HG02943 (cell line): ENCODE measurements around the gene IPO5.

ENCODE experiments used
- ATAC-seq: cut with Tn5 transposase; IDR thresholded peaks from one replicate; pipeline ENCODE4 v1.9.1; 2021; ENCODE audit warnings: mild to moderate bottlenecking, low read depth, moderate library complexity; ENCODE audit not compliant: unreplicated experiment

Gene IPO5

GRCh38 chr13:98054301-98054700, 100.8 kb downstream of the IPO5 start:
- no peak for ATAC-seq

DNA sequence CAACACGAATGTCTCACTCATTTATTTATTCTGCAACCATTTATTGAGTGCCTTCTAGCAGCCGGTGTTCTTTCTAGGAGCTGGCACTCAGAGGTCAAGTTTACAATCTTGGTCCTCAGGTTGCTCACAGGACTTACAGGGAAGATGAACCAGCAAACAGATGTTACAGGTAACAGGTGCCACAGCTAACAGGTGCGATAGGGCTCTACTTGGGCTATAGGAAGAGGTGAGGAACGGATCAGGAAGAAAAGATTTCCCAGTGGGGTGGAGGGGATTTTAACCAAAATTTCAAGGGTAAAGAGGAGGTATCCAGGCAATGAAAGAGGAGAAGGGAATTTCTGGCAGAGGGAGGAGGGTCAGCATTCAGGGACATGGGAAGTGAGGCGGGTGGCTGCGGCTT, 102.1 kb downstream of the IPO5 start:
- ATAC-seq = no peak

GRCh38 chr13:98056839-98057410, 103.5 kb downstream of the IPO5 start:
- no peak for ATAC-seq

- ATAC-seq = no peak
Measured at GRCh38 chr13:98059276-98059675, 105.8 kb downstream of the IPO5 start.

- no peak for ATAC-seq
Measured at GRCh38 chr13:98060282-98060681, 106.8 kb downstream of the IPO5 start.

GRCh38 chr13:98065468-98065867, 112.0 kb downstream of the IPO5 start:
- ATAC-seq = no peak

GRCh38 chr13:98066636-98067035, 113.2 kb downstream of the IPO5 start:
- ATAC-seq = no peak

DNA sequence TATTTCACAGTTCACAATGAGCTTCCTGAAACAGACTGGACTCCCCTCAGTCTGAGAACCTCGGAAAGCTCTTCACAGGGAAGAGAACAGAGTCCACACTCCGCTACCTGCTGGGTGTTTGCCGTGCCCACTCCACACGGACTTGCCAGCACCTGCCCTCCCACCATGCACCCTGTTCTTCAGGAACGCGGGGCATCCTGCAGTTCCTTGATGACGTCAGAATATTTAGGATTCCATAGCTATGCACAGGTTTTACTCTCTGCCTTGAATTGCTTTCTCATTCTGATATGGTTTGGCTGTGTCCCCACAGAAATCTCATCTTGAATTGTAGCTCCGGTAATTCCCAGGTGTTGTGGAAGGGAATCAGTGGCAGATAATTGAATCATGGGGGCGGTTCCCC, 115.0 kb downstream of the IPO5 start:
- ATAC-seq = no peak

GRCh38 chr13:98069985-98070384, 116.5 kb downstream of the IPO5 start:
- no peak for ATAC-seq

GRCh38 chr13:98071316-98071715, 117.8 kb downstream of the IPO5 start:
- no peak for ATAC-seq

DNA sequence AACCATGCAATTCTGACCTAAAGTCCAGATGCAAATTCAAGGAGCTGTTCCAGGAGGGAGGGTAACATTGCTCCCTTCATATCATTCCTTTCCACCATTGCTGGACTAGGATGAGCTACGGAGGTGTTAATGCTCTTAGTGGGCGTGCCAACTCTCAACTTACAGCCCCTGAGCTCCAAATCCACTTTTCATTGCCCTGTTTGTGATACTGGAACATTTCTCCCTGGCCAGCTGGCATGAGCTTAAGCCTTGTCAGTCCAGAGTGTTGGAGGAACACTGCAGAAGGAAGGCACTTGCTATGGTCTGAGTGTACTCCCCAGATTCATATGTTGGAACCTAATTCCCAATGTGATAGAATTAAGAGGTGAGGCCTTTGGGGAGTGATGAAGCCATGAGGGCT, 119.0 kb downstream of the IPO5 start:
- no peak for ATAC-seq
